GM18861 (cell line): ENCODE results near the gene FAAP100.

Experiments used
- ATAC-seq: cut with Tn5 transposase; IDR thresholded peaks from one replicate; pipeline ENCODE4 v1.9.1; 2021; ENCODE audit not compliant: unreplicated experiment

Gene FAAP100

GRCh38 chr17:81526662-81527571 is 25.2 kb downstream of the FAAP100 start:
- ATAC-seq: no peak

GRCh38 chr17:81524865-81525159 is 27.3 kb downstream of the FAAP100 start:
- no peak for ATAC-seq

GRCh38 chr17:81524039-81524864 is 27.9 kb downstream of the FAAP100 start:
- ATAC-seq: no peak

GRCh38 chr17:81523402-81524038 is 28.6 kb downstream of the FAAP100 start:
- no peak for ATAC-seq

- ATAC-seq: no peak
Measured at GRCh38 chr17:81522491-81523401, 29.4 kb downstream of the FAAP100 start.

GRCh38 chr17:81520021-81520901 is 31.9 kb downstream of the FAAP100 start:
- ATAC-seq: no peak

- no peak for ATAC-seq
Measured at GRCh38 chr17:81519284-81520020, 32.7 kb downstream of the FAAP100 start.

- ATAC-seq: no peak
Measured at GRCh38 chr17:81518785-81519283, 33.3 kb downstream of the FAAP100 start.

- ATAC-seq: no peak
Measured at GRCh38 chr17:81518113-81518784, 33.9 kb downstream of the FAAP100 start.

GRCh38 chr17:81517339-81518112 is 34.6 kb downstream of the FAAP100 start:
- ATAC-seq: no peak

GRCh38 chr17:81517009-81517338 is 35.2 kb downstream of the FAAP100 start:
- no peak for ATAC-seq

GRCh38 chr17:81516439-81516838 is 35.7 kb downstream of the FAAP100 start:
- ATAC-seq: no peak

- ATAC-seq: no peak
Measured at GRCh38 chr17:81515530-81516041, 36.6 kb downstream of the FAAP100 start.

- no peak for ATAC-seq
Measured at GRCh38 chr17:81514739-81515529, 37.2 kb downstream of the FAAP100 start.

- ATAC-seq: no peak
Measured at GRCh38 chr17:81514489-81514738, 37.7 kb downstream of the FAAP100 start.

GRCh38 chr17:81513753-81514488 is 38.2 kb downstream of the FAAP100 start:
- no peak for ATAC-seq
